Progenitor cell of endocrine pancreas (in vitro differentiated cells): Measurements from ENCODE around the gene RTKN. TPM values are rescaled to one million over a fixed set of nuclear protein-coding genes. Genes with fewer than 3 reads are reported as not detected.

Experiments
- DNase-seq: peaks from one replicate; pipeline ENCODE4 v3.0.0; 2021; ENCODE audit warnings: low spot score; ENCODE audit not compliant: unreplicated experiment
- H3K27ac Mint-ChIP-seq: 2 replicates; pipeline ENCODE4 v1.8.0; 2021; ENCODE audit warnings: mild to moderate bottlenecking, moderate library complexity, mixed read lengths
- H3K27me3 Mint-ChIP-seq: 2 replicates; pipeline ENCODE4 v1.8.0; 2021; ENCODE audit warnings: mixed read lengths
- H3K36me3 Mint-ChIP-seq: 2 replicates; pipeline ENCODE4 v1.8.0; 2022; ENCODE audit warnings: mixed read lengths; ENCODE audit not compliant: insufficient read depth
- H3K4me1 Mint-ChIP-seq: 2 replicates; pipeline ENCODE4 v1.8.0; 2021; ENCODE audit warnings: low read depth, mixed read lengths
- H3K4me3 Mint-ChIP-seq: 2 replicates; pipeline ENCODE4 v1.8.0; 2021; ENCODE audit warnings: low read depth, mild to moderate bottlenecking, moderate library complexity, mixed read lengths
- H3K9me3 Mint-ChIP-seq: 2 replicates; pipeline ENCODE4 v1.8.0; 2021; ENCODE audit warnings: low read depth, mixed read lengths
- total RNA-seq: library from RNA; stranded (reverse); gene quantifications from 2 replicates; pipeline ENCODE4 v1.2.1, GENCODE V29; 2021
- TF ChIP-seq, protein P1 (sequence below): fragments of 200-600 bp; sonication (generic); IDR thresholded peaks from one replicate; pipeline ENCODE4 v1.5.0; 2021; ENCODE audit warnings: antibody characterized with exemption, mild to moderate bottlenecking; ENCODE audit not compliant: unreplicated experiment

The RTKN gene
- total RNA-seq, 1 donor from 2014 or later: 129 TPM

DNA sequence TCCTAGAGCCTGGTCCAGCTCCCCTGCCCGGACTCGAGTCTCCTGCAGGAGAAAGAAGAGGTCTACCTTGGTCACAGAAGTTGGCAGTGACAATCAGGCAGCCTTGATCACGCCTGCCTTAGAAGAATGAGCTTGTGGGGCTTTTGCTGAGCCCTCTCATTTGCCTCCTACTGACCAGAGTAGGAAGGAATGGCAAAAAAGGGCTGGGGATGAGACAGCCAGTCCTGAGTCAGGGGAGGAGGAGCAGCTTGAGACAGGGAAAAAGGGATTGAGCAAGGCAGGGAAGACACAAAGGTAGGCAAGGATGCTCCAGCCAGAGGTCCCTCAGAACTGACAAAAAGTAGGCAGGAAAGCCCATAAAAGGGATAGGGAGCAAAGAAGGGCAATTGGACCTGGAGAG, 14.2 kb downstream of the RTKN start:
- Mint-ChIP-seq H3K4me1 (no peaks in the 10 kb centered on the region), H3K36me3 (peaks cover 21% of the 10 kb centered on the region), H3K4me3 (no peak overlapping the region), H3K27ac (peak overlapping the region; percentile 23), H3K9me3 (no peaks in the 10 kb centered on the region), H3K27me3 (peaks cover 4% of the 10 kb centered on the region)
- DNase-seq: no peak
- TF ChIP-seq, protein P1, sequence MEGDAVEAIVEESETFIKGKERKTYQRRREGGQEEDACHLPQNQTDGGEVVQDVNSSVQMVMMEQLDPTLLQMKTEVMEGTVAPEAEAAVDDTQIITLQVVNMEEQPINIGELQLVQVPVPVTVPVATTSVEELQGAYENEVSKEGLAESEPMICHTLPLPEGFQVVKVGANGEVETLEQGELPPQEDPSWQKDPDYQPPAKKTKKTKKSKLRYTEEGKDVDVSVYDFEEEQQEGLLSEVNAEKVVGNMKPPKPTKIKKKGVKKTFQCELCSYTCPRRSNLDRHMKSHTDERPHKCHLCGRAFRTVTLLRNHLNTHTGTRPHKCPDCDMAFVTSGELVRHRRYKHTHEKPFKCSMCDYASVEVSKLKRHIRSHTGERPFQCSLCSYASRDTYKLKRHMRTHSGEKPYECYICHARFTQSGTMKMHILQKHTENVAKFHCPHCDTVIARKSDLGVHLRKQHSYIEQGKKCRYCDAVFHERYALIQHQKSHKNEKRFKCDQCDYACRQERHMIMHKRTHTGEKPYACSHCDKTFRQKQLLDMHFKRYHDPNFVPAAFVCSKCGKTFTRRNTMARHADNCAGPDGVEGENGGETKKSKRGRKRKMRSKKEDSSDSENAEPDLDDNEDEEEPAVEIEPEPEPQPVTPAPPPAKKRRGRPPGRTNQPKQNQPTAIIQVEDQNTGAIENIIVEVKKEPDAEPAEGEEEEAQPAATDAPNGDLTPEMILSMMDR: no peak

DNA sequence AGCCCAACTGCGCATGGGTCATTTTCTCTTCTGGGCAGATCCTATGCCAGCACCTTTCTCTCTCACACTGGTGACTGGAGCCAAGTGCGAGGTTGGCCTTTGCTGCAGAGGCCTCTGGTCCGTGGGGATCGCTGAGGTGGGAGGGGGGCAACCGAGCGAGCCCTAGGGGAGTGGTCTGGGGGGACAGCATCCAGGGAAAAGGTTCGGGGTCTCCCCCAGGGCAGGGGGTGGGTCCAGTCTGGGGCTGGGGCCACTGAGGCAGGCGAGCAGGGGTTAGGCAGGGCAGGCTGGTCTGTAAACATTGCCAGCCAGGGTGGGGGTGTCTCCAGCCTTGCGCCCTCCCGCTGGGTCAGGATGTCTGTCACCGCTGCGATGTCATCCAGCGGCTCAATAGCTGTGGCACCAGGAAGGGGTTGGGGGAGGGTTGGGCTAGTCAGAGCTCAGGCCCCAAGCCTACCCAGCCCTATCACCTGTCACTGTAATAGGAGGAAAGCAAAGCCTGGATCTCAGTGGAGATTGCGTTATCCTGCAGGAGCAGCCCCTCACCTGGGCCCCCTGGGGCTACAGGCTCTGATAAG, 15.5 kb downstream of the RTKN start:
- Mint-ChIP-seq H3K4me3 (no peak overlapping the region), H3K4me1 (peaks cover 5% of the 10 kb centered on the region), H3K36me3 (peaks cover 21% of the 10 kb centered on the region), H3K27ac (no peak overlapping the region), H3K27me3 (peaks cover 4% of the 10 kb centered on the region), H3K9me3 (no peaks in the 10 kb centered on the region)
- TF ChIP-seq, protein P1: no peak
- DNase-seq: no peak

DNA sequence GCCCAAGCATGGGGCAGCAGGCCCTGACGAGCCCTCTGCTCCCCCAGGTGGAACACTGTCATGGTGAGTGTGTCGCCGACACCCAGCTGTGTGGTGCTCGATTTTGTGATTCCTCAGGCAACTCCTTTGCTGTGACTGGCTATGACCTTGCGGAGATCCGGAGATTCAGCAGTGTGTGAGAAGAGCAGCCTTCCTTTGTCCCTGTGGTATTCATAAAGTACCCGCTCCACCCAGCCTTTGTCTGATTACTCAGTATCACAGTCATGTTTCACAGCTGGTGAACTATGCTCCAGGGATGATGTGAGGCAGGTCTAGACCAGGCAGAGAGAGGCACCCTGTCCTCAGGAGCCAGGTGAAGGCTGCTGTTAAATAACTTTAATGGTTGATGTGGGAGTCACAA, 16.2 kb downstream of the RTKN start:
- TF ChIP-seq, protein P1: no peak
- no peak for DNase-seq
- Mint-ChIP-seq H3K9me3 (no peaks in the 10 kb centered on the region), H3K4me3 (no peak overlapping the region), H3K36me3 (peaks cover 19% of the 10 kb centered on the region), H3K4me1 (peaks cover 7% of the 10 kb centered on the region), H3K27me3 (peaks cover 4% of the 10 kb centered on the region), H3K27ac (peak overlapping the region; percentile 45)

DNA sequence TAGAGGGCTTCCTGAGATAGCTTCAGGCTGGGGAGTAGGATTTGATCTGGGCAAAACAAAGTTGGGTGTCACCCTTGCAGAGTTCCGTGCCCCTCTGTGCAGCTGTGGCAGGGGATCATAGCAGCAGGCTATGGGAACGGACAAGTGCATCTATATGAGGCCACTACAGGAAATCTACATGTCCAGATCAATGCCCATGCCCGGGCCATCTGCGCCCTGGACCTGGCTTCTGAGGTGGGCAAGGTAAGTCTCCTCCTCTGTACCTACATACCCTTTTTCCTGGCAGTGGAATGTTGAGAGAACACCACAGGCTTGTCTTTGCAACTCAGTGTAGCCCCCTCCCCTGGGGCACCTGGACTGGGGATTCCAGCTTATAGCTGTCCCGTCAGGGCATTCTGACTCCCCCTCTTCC, 16.7 kb downstream of the RTKN start:
- Mint-ChIP-seq H3K36me3 (peaks cover 18% of the 10 kb centered on the region), H3K4me3 (no peak overlapping the region), H3K27me3 (peaks cover 4% of the 10 kb centered on the region), H3K9me3 (no peaks in the 10 kb centered on the region), H3K27ac (peak overlapping the region; percentile 45), H3K4me1 (peaks cover 7% of the 10 kb centered on the region)
- TF ChIP-seq, protein P1: no peak
- DNase-seq: no peak

DNA sequence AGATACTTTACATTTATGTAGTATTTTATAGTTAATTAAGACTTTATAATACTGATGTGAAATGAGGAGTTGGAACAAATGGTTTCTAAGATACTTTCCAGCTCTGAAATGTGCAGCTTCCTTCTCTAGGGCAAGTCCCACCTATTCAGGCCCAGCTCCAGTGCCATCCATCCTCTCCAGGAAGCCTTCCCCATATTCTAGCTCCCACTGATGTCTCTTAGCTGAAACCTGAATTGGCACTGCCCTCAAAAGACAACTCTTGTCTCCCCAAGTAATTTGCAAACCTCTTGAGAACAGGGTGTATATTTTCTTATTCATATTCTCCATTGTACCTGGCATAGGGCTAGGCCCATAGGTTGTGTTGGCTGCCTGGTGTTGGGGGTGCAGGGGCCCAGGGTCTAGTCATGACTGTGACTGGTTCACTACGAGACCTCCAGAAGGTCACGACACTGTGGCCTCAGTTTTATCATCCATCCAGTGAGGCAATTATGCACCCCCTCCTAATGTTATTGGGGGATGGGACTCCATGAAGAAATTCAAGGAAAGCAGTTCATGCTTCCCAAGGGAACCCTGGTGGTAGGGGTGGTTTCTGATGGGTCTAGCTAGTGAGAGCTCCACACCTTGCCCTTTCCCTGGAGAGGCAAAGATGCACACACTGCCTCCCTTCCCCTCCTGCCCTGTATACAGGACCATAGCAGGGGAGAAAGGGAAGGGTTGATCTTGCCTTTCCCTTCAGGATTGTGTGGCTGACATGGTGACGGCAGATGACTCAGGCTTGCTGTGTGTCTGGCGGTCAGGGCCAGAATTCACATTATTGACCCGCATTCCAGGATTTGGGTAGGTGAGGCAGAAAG, 17.4 kb downstream of the RTKN start:
- TF ChIP-seq, protein P1: no peak
- H3K27ac Mint-ChIP-seq: no peak overlapping the region
- H3K27me3 Mint-ChIP-seq: peaks cover 4% of the 10 kb centered on the region
- peaks cover 7% of the 10 kb centered on the region for H3K4me1 Mint-ChIP-seq
- DNase-seq: no peak
- no peak overlapping the region for H3K4me3 Mint-ChIP-seq
- H3K9me3 Mint-ChIP-seq: no peaks in the 10 kb centered on the region
- H3K36me3 Mint-ChIP-seq: peaks cover 16% of the 10 kb centered on the region
